HCT116 (cell line): ENCODE measurements around the gene SETD1A.

ENCODE experiments used
- CTCF ChIP-seq, 3 experiments: fragments of 200-600 bp in 1 of 3; sonication (generic) in 1 of 3; IDR thresholded peaks in 2 of 3; conservative IDR thresholded peaks in 1 of 3; 2 replicates each; pipeline ENCODE4 v1.5.1; 2012 to 2017; ENCODE audit warnings: low read depth in 2 of 3, low read length in 2 of 3, antibody characterized with exemption in 1 of 3, borderline replicate concordance in 1 of 3, control low read depth in 1 of 3, mild to moderate bottlenecking in 1 of 3, mixed read lengths in 1 of 3, mixed run types in 1 of 3, moderate library complexity in 1 of 3; ENCODE audit not compliant: insufficient read depth in 1 of 3
- POLR2A ChIP-seq: IDR thresholded peaks from 2 replicates; pipeline ENCODE4 v1.7.0; 2011; ENCODE audit warnings: borderline replicate concordance; ENCODE audit not compliant: insufficient read depth, insufficient read length; ENCODE audit errors: extremely low read depth
- POLR2AphosphoS5 ChIP-seq: IDR thresholded peaks from 2 replicates; pipeline ENCODE4 v1.6.1; 2011; ENCODE audit warnings: mild to moderate bottlenecking, low read depth, low read length, moderate library complexity
- YY1 ChIP-seq: IDR thresholded peaks from 2 replicates; pipeline ENCODE4 v1.6.1; 2011; ENCODE audit warnings: low read length, low read depth, moderate library complexity, mild to moderate bottlenecking; ENCODE audit not compliant: insufficient replicate concordance; ENCODE audit errors: extremely low read depth

GRCh38 chr16:30998852-30999761 lies 41.6 kb downstream of the SETD1A start:
- TF ChIP-seq YY1 = no peak
- TF ChIP-seq POLR2AphosphoS5 = no peak
- TF ChIP-seq CTCF (IDR thresholded peaks at IDR 0.05 in 2 of 3, conservative IDR thresholded peaks at IDR 0.05 in 1 of 3; ENCODE audit: borderline replicate concordance in 1 of 3, insufficient read depth in 1 of 3, low read depth in 2 of 3, low read length in 2 of 3) = no peak
- TF ChIP-seq POLR2A = no peak
